B cell (primary cell): ENCODE results near the gene DNM1. TPM values are rescaled to one million over a fixed set of nuclear protein-coding genes. Genes with fewer than 3 reads are reported as not detected.

Experiments
- ATAC-seq: fragments of 200-7000 bp; cut with Tn5 transposase; one replicate; pipeline ENCODE4 v1.10.0; 2021; ENCODE audit warnings: low read depth, mild to moderate bottlenecking, moderate number of reproducible peaks, moderate library complexity
- CTCF ChIA-PET: fragments of 350-600 bp; sonication (Branson Sonifier 250); formaldehyde crosslinking; loops from one replicate; lab custom pipeline; 2021; ENCODE audit warnings: antibody characterized with exemption, inconsistent platforms; lab: Charles Lee
- POLR2A ChIA-PET: fragments of 350-600 bp; sonication (Branson Sonifier 250); formaldehyde crosslinking; loops from one replicate; lab custom pipeline; 2021; ENCODE audit warnings: antibody characterized with exemption; lab: Charles Lee
- DNase-seq: peaks from one replicate; pipeline ENCODE4 v3.0.0; 2013
- H2AFZ ChIP-seq: 2 replicates; pipeline ENCODE4 v1.6.1; 2012; ENCODE audit warnings: mild to moderate bottlenecking, low read depth, low read length; ENCODE audit not compliant: insufficient read depth, poor library complexity, severe bottlenecking
- H3K27ac ChIP-seq, 2 donors: 1 replicate in 1 of 2; 2 replicates in 1 of 2; pipeline ENCODE4 v1.5.1; 2012 to 2013; ENCODE audit warnings: low read length in 2 of 2, mild to moderate bottlenecking in 2 of 2, moderate library complexity in 1 of 2
- H3K27me3 ChIP-seq, 4 experiments: fragments of 200-600 bp in 1 of 4; sonication (generic) in 1 of 4; replicated peaks in 1 of 4; 1 replicate in 2 of 4; 2 replicates in 2 of 4; pipeline versions ENCODE4 v1.6.1 to v1.7.0; 2013 to 2016; ENCODE audit warnings: low read length in 3 of 4, mild to moderate bottlenecking in 2 of 4, mixed read lengths in 1 of 4, moderate library complexity in 1 of 4; ENCODE audit not compliant: insufficient read depth in 4 of 4, control insufficient read depth in 3 of 4; ENCODE audit errors: control extremely low read depth in 1 of 4
- H3K36me3 ChIP-seq, 2 experiments: replicated peaks in 1 of 2; 1 replicate in 1 of 2; 2 replicates in 1 of 2; pipeline versions ENCODE4 v1.6.1 to v1.7.1; 2013; ENCODE audit warnings: low read length in 1 of 2; ENCODE audit not compliant: insufficient read depth in 2 of 2, control insufficient read depth in 1 of 2; ENCODE audit errors: control extremely low read depth in 1 of 2, extremely low read depth in 1 of 2
- H3K4me1 ChIP-seq, 2 donors: fragments of 200-600 bp in 1 of 2; sonication (generic) in 1 of 2; 1 replicate in 1 of 2; 2 replicates in 1 of 2; pipeline versions ENCODE4 v1.5.1 to v1.6.1; 2013 to 2017; ENCODE audit warnings: low read length in 2 of 2; ENCODE audit not compliant: control insufficient read depth in 2 of 2, insufficient read depth in 2 of 2
- H3K4me2 ChIP-seq: replicated peaks from 2 replicates; pipeline ENCODE3; 2012; ENCODE audit warnings: mild to moderate bottlenecking, low read depth, low read length; ENCODE audit not compliant: poor library complexity, severe bottlenecking
- H3K4me3 ChIP-seq, 5 experiments: fragments of 200-600 bp in 1 of 5; sonication (generic) in 1 of 5; 1 replicate in 3 of 5; 2 replicates in 2 of 5; pipeline versions ENCODE4 v1.5.1 to v1.7.0; 2011 to 2016; ENCODE audit warnings: low read length in 4 of 5, mild to moderate bottlenecking in 4 of 5, low read depth in 2 of 5, control low read depth in 1 of 5, moderate library complexity in 1 of 5; ENCODE audit not compliant: insufficient read depth in 1 of 5; ENCODE audit errors: control extremely low read depth in 1 of 5, extremely low read depth in 1 of 5
- H3K79me2 ChIP-seq: fragments of 200-600 bp; sonication (generic); one replicate; pipeline ENCODE4 v1.6.0; 2016; ENCODE audit warnings: low read length; ENCODE audit not compliant: control insufficient read depth, insufficient read depth
- H3K9ac ChIP-seq: fragments of 200-600 bp; sonication (generic); 2 replicates; pipeline ENCODE4 v1.6.1; 2017; ENCODE audit warnings: mild to moderate bottlenecking, low read length, moderate library complexity
- H3K9me3 ChIP-seq, 3 donors: one replicate each; pipeline versions ENCODE4 v1.6.1 to v1.7.1; 2013; ENCODE audit warnings: low read length in 2 of 3; ENCODE audit not compliant: control insufficient read depth in 2 of 3, insufficient read depth in 1 of 3; ENCODE audit errors: control extremely low read depth in 1 of 3
- H4K20me1 ChIP-seq: 2 replicates; pipeline ENCODE4 v1.6.0; 2012; ENCODE audit warnings: mild to moderate bottlenecking, low read length; ENCODE audit not compliant: insufficient read depth, control insufficient read depth, poor library complexity, severe bottlenecking
- H3K27ac Mint-ChIP-seq: one replicate; pipeline ENCODE4 v1.8.0; 2021; ENCODE audit warnings: mixed read lengths
- H3K27me3 Mint-ChIP-seq: one replicate; pipeline ENCODE4 v1.8.0; 2021; ENCODE audit warnings: mixed read lengths
- H3K4me1 Mint-ChIP-seq: one replicate; pipeline ENCODE4 v1.8.0; 2021; ENCODE audit warnings: mixed read lengths
- H3K4me3 Mint-ChIP-seq: one replicate; pipeline ENCODE4 v1.8.0; 2021; ENCODE audit warnings: mixed read lengths
- H3K9me3 Mint-ChIP-seq: one replicate; pipeline ENCODE4 v1.8.0; 2022; ENCODE audit warnings: mixed read lengths; ENCODE audit not compliant: insufficient read depth
- CTCF ChIP-seq: fragments of 200-600 bp; IDR thresholded peaks from one replicate; pipeline ENCODE4 v1.8.0; 2022; ENCODE audit warnings: antibody characterized with exemption, mild to moderate bottlenecking
- EZH2 ChIP-seq: IDR thresholded peaks from 2 replicates; pipeline ENCODE4 v1.6.1; 2012; ENCODE audit warnings: borderline replicate concordance, low read depth, mild to moderate bottlenecking, moderate library complexity, low read length; ENCODE audit not compliant: insufficient read depth, poor library complexity, severe bottlenecking
- WGBS: methylation state at CpG from one replicate; pipeline ENCODE4 v1.1.5; 2013; ENCODE audit warnings: missing lambda C conversion rate; ENCODE audit not compliant: insufficient coverage; 5-methylcytosine and 5-hydroxymethylcytosine counted together
- intact Hi-C: fragments of 100-400 bp; cut with micrococcal nuclease; formaldehyde crosslinking; loops from one replicate; pipeline ENCODE4 v1.10.0; 2022
- polyA plus RNA-seq: library from polyadenylated mRNA; depleted of rRNA; stranded (reverse); fragments of >200 nt; gene quantifications from 2 replicates; pipeline ENCODE4 v1.2.3, GENCODE V29; 2012
- total RNA-seq, 2 donors: library from RNA; stranded (reverse); fragments of 120-200 nt in 1 of 2; gene quantifications; 1 replicate in 1 of 2; 2 replicates in 1 of 2; pipeline versions ENCODE4 v1.2.3 to v1.2.4, GENCODE V29; 2013 to 2022

DNM1 gene
- total and polyA plus RNA-seq, 2 donors (not counting 1 experiment from before 2014, with no cell fraction given), result 0.63 to 1.3 TPM

GRCh38 chr9:128254362-128254761 is 51.2 kb downstream of the DNM1 start:
- peaks cover 30% of the 10 kb centered on the region for H3K4me1 Mint-ChIP-seq
- no peaks in the 10 kb centered on the region for H4K20me1 ChIP-seq
- no peak for TF ChIP-seq EZH2
- TF ChIP-seq CTCF, result no peak
- H3K4me1 ChIP-seq, result peaks cover 10 to 26% of the 10 kb centered on the region in 2 donors
- ChIA-PET POLR2A (no interaction called here), CTCF (interaction anchor here (0.8 to 2.5 kb wide), 3 partner anchors 19 to 36 kb away, joined by 3 to 14 read pairs (median 3); no protein-coding TSS in a partner anchor)
- WGBS, result 92% methylated on average over 13 of the region's 20 CpGs
- H3K27ac Mint-ChIP-seq, result no peak overlapping the region
- no peak overlapping the region for H3K4me3 Mint-ChIP-seq
- no peak overlapping the region for H3K27ac ChIP-seq
- no peaks in the 10 kb centered on the region for H3K9me3 Mint-ChIP-seq
- H3K36me3 ChIP-seq, result peaks cover 3 to 11% of the 10 kb centered on the region in 2 experiments
- no peaks in the 10 kb centered on the region for H3K9me3 ChIP-seq
- H3K4me2 ChIP-seq, result no peak overlapping the region
- no peak overlapping the region for H3K9ac ChIP-seq
- H3K79me2 ChIP-seq, result no peaks in the 10 kb centered on the region
- no peak overlapping the region for H2AFZ ChIP-seq
- H3K27me3 ChIP-seq, result peaks cover 0 to 4% (median 0%) of the 10 kb centered on the region in 4 experiments
- no peak overlapping the region for H3K4me3 ChIP-seq
- intact Hi-C loops, result loop anchor here (5.0 kb wide), 2 partner anchors 88 to 628 kb away; partner anchors contain the start of genes KYAT1, LRRC8A and SLC27A4
- H3K27me3 Mint-ChIP-seq, result peaks cover 13% of the 10 kb centered on the region
- no peak for DNase-seq
- no peak for ATAC-seq
